B cell (primary cell): ENCODE data around the gene WDR13.

Experiments used
- CTCF ChIP-seq: fragments of 200-600 bp; IDR thresholded peaks from one replicate; pipeline ENCODE4 v1.8.0; 2022; ENCODE audit warnings: antibody characterized with exemption, mild to moderate bottlenecking
- EZH2 ChIP-seq: IDR thresholded peaks from 2 replicates; pipeline ENCODE4 v1.6.1; 2012; ENCODE audit warnings: borderline replicate concordance, low read depth, mild to moderate bottlenecking, moderate library complexity, low read length; ENCODE audit not compliant: insufficient read depth, poor library complexity, severe bottlenecking

- TF ChIP-seq CTCF (no peak), EZH2 (no peak)
Observed at GRCh38 chrX:48575642-48576041, 21.6 kb upstream of the WDR13 start.
